Heart left ventricle (tissue), 13 donors: ENCODE results near the gene TRIM27.

Experiments
- POLR2A ChIP-seq, 2 donors: fragments of 450-650 bp; IDR thresholded peaks; one replicate each; pipeline ENCODE4 v1.6.1; 2017; ENCODE audit warnings: antibody characterized with exemption in 2 of 2, mild to moderate bottlenecking in 2 of 2, moderate library complexity in 2 of 2
- TF ChIP-seq, protein P1 (sequence below), 12 donors: fragments of 200-600 bp; sonication (generic) in 4 of 12; IDR thresholded peaks; one replicate each; pipeline versions ENCODE4 v1.5.0 to v1.8.0; 2018 to 2022; ENCODE audit warnings: antibody characterized with exemption in 12 of 12, mild to moderate bottlenecking in 5 of 12
- donor health status: ischemic (EF 13 %, LVEDD 7.1; RV severe dilation, severe dysfunction).
- donor health status: DM: no; HTN: yes; CAD: no.
- donor health status: DM: no; HTN: no; CAD: no.
- donor health status: ischemic (EF 25% LVEDD 6.9; RV normal size, moderate dysfunction).
- donor health status: ischemic (EF 25% LVEDD 5.7; RV mildly dilated, moderate dysfunction).
- donor health status: ischemic (EF 35%, LVEDD 5.7; RV mildly dilated, moderate dysfunction).
- donor health status: nonischemic (EF 11% LVEDD 7.7; RV severe dilation, severe dysfunction).
- donor health status: DM: yes; HTN: yes; CAD: no.
- donor health status: PGD.
- donor health status: ischemic (EF 29% LVEDD 5.4; RV normal size, mild dysfunction).
- donor health status: nonischemic (EF 23%, LVEDD 6.1; RV moderate dilation, normal function).

DNA sequence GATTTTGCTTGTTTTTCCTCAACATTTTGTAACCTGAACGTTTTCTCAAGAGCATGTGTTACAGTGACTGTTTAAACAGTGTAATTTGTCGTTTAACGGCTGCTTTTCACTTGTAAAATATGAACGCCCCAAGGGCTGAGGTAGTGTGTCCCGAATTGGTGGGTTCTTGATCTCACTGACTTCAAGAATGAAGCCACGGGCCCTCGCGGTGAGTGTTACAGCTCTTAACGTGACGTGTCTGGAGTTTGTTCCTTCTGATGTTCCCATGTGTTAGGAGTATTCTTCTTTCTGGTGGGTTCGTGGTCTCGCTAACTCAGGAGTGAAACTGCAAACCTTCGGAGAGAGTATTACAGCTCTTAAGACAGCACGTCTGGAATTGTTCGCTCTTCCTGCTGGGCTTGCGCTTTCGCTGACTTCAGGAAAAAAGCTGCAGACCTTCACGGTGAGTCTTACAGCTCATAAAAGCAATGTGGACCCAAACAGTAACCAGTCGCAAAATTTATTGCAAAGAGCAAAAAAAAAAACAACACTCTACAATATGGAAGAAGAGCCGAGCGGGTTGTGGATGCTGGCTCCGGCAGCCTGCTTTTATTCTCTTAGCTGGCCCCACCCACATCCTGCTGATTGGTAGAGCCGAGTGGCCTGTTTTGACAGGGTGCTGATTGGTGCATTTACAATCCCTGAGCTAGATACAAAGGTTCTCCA lies 25.1 kb upstream of the TRIM27 start:
- TF ChIP-seq, protein P1, sequence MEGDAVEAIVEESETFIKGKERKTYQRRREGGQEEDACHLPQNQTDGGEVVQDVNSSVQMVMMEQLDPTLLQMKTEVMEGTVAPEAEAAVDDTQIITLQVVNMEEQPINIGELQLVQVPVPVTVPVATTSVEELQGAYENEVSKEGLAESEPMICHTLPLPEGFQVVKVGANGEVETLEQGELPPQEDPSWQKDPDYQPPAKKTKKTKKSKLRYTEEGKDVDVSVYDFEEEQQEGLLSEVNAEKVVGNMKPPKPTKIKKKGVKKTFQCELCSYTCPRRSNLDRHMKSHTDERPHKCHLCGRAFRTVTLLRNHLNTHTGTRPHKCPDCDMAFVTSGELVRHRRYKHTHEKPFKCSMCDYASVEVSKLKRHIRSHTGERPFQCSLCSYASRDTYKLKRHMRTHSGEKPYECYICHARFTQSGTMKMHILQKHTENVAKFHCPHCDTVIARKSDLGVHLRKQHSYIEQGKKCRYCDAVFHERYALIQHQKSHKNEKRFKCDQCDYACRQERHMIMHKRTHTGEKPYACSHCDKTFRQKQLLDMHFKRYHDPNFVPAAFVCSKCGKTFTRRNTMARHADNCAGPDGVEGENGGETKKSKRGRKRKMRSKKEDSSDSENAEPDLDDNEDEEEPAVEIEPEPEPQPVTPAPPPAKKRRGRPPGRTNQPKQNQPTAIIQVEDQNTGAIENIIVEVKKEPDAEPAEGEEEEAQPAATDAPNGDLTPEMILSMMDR (IDR thresholded peaks at IDR 0.05): no peak
- no peak for TF ChIP-seq POLR2A (IDR thresholded peaks at IDR 0.05)
